DND-41 (cell line): ENCODE results near the gene STYXL2.

ENCODE experiments used
- CTCF ChIP-seq: IDR thresholded peaks from 2 replicates; pipeline ENCODE4 v1.5.1; 2012; ENCODE audit warnings: borderline replicate concordance, low read length, moderate library complexity, mild to moderate bottlenecking; ENCODE audit not compliant: poor library complexity, severe bottlenecking; ENCODE audit errors: extremely low read depth
- EZH2 ChIP-seq: IDR thresholded peaks from 3 replicates; pipeline ENCODE4 v1.6.1; 2012; ENCODE audit warnings: borderline replicate concordance, low read depth, mild to moderate bottlenecking, moderate library complexity, low read length, inconsistent platforms; ENCODE audit not compliant: severe bottlenecking

GRCh38 chr1:167099851-167100250 is 6.0 kb downstream of the STYXL2 start:
- TF ChIP-seq CTCF: no peak
- TF ChIP-seq EZH2: no peak
